ENCODE results near the gene UBE3D.

UBE3D gene

DNA sequence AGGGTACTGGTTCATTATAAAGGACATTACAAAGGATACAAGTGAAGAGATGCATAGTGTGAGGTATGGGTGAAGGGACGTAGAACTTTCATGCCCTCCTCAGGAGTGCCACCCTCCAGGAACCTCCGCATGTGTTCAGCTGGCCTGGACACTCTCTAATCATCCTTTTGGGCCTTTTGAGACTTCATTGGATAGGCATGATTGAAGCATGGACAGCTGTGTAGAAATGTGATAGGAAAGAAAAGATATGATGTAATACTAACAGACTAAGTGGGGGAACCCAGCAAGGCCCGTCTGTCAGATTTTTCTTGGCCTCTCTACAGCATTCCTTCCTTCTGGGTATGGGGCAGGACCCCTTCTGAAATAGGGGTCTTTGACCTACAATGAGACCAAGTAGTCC, 32.9 kb upstream of the UBE3D start:
- Histone ChIP-seq H2AFZ (no peak overlapping the region), H3K4me1 (peaks cover 6% of the 10 kb centered on the region), H3K9ac (no peak overlapping the region), H3K4me3 (ENCODE audit: low read depth, low read length) (no peak overlapping the region), H3K36me3 (ENCODE audit: control insufficient read depth, insufficient read depth, low read length) (no peaks in the 10 kb centered on the region), H3K9me3 (ENCODE audit: control insufficient read depth, low read length) (no peaks in the 10 kb centered on the region), H3K4me2 (ENCODE audit: low read length) (no peak overlapping the region), H3K79me2 (peaks cover 8% of the 10 kb centered on the region), H3K27ac (no peak overlapping the region), H3K27me3 (ENCODE audit: control insufficient read depth, insufficient read depth, low read length) (no peaks in the 10 kb centered on the region)
- TF ChIP-seq, protein P1, sequence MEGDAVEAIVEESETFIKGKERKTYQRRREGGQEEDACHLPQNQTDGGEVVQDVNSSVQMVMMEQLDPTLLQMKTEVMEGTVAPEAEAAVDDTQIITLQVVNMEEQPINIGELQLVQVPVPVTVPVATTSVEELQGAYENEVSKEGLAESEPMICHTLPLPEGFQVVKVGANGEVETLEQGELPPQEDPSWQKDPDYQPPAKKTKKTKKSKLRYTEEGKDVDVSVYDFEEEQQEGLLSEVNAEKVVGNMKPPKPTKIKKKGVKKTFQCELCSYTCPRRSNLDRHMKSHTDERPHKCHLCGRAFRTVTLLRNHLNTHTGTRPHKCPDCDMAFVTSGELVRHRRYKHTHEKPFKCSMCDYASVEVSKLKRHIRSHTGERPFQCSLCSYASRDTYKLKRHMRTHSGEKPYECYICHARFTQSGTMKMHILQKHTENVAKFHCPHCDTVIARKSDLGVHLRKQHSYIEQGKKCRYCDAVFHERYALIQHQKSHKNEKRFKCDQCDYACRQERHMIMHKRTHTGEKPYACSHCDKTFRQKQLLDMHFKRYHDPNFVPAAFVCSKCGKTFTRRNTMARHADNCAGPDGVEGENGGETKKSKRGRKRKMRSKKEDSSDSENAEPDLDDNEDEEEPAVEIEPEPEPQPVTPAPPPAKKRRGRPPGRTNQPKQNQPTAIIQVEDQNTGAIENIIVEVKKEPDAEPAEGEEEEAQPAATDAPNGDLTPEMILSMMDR (IDR thresholded peaks at IDR 0.05): no peak

DNA sequence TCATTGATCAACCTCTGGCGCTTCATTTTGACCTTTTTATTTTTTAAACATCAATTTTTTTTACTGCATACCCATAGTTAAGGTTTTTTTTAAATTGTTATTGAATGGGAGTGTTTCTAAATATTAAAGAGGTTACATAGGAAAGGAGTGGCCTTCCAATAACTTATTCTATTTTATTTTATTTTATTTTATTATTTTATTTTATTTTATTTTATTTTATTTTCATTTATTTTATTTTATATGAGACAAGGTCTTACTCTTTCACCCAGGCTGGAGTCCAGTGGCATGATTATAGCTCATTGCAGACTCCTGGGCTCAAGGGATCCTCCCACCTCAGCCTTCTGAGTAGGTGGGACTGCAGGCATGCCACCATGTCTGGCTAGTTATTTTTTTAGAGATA, 32.0 kb upstream of the UBE3D start:
- Histone ChIP-seq H3K4me1 (peaks cover 6% of the 10 kb centered on the region), H3K27ac (no peak overlapping the region), H3K79me2 (peaks cover 8% of the 10 kb centered on the region), H3K4me3 (ENCODE audit: low read depth, low read length) (no peak overlapping the region), H3K9ac (no peak overlapping the region), H3K4me2 (ENCODE audit: low read length) (no peak overlapping the region), H3K27me3 (ENCODE audit: control insufficient read depth, insufficient read depth, low read length) (no peaks in the 10 kb centered on the region), H3K9me3 (ENCODE audit: control insufficient read depth, low read length) (no peaks in the 10 kb centered on the region), H2AFZ (no peak overlapping the region), H3K36me3 (ENCODE audit: control insufficient read depth, insufficient read depth, low read length) (no peaks in the 10 kb centered on the region)
- TF ChIP-seq, protein P1 (IDR thresholded peaks at IDR 0.05): no peak

DNA sequence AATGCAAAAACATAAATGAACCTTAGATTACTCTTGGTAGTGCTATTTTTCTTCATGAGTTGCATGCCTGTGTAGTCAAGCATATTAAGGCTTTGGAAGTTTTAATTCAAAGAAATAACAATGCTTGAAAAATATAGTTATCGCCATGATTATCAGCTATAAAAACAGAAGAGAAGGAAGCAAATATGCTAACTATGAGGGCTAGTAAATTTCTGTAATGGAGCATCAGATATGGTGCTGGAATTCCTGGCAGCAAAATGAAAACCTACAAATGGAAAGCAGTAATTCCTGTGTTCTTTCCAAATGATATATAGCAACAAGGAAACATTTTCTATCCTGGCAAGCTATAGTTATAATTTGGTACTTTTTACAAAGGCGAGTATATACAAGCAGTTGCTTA, 31.6 kb upstream of the UBE3D start:
- Histone ChIP-seq H3K4me3 (ENCODE audit: low read depth, low read length) (no peak overlapping the region), H3K79me2 (peaks cover 8% of the 10 kb centered on the region), H3K4me1 (peaks cover 6% of the 10 kb centered on the region)

DNA sequence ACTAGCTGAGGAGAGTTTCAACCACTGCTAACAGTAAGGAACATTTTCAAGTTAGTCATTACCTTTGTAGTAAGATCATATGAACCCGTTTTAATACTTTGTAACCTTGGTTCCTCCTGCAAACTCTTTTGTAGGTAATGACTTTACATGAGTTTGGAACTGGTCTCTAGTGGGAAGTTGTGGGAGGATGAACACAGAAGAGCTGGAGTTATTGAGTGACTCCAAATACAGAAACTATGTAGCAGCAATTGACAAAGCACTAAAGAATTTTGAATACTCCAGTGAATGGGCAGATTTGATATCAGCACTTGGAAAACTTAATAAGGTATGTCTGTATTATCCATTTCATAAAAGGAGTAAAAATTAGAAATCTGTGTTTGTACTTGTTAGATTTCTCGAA, 31.1 kb upstream of the UBE3D start:
- Histone ChIP-seq H3K4me1 (peaks cover 6% of the 10 kb centered on the region), H3K4me3 (ENCODE audit: low read depth, low read length) (no peak overlapping the region), H3K27ac (no peak overlapping the region), H2AFZ (no peak overlapping the region), H3K9me3 (ENCODE audit: control insufficient read depth, low read length) (no peaks in the 10 kb centered on the region), H3K36me3 (ENCODE audit: control insufficient read depth, insufficient read depth, low read length) (no peaks in the 10 kb centered on the region), H3K4me2 (ENCODE audit: low read length) (no peak overlapping the region), H3K27me3 (ENCODE audit: control insufficient read depth, insufficient read depth, low read length) (no peaks in the 10 kb centered on the region), H3K79me2 (peaks cover 8% of the 10 kb centered on the region), H3K9ac (no peak overlapping the region)
- TF ChIP-seq, protein P1 (IDR thresholded peaks at IDR 0.05): no peak

More for the DNA sequence above, 31.6 kb upstream of the UBE3D start:
- H3K9ac ChIP-seq: no peak overlapping the region
- no peaks in the 10 kb centered on the region for H3K36me3 ChIP-seq (ENCODE audit: control insufficient read depth, insufficient read depth, low read length)
- no peak overlapping the region for H3K4me2 ChIP-seq (ENCODE audit: low read length)
- TF ChIP-seq, protein P1 (IDR thresholded peaks at IDR 0.05): no peak
- no peaks in the 10 kb centered on the region for H3K9me3 ChIP-seq (ENCODE audit: control insufficient read depth, low read length)
- H3K27me3 ChIP-seq (ENCODE audit: control insufficient read depth, insufficient read depth, low read length): no peaks in the 10 kb centered on the region
- H2AFZ ChIP-seq: no peak overlapping the region
- H3K27ac ChIP-seq: no peak overlapping the region

DNA sequence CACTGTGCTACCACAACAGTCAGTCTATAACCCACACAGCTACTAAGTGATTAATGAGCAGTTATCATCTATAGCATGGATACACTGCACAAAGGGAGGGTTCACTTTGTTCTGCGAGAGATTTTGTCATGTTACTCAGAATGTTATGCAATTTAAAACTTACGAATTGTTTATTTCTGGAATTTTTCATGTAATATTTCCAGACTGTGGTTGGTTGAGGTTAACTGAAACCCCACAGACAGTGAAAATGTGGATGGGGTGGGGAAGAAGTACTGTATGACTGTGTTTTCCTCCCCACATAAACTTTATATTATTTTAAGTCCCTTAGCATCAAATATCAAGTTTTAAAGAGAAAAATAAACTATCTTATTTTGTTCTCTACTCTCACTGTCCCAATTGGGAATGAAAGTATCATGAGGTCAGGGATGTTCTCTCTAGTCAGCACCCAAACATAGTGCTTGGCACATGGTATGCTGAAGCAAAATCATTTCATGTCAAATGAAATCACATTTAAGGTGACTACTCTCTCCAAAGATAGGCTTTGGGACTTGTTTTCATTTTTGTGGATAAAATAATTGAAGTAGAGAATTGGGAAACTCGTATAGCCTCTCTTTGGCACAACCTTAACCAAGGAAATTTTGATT, 27.2 kb upstream of the UBE3D start:
- no peaks in the 10 kb centered on the region for H3K9me3 ChIP-seq (ENCODE audit: control insufficient read depth, low read length)
- H3K27ac ChIP-seq: no peak overlapping the region
- H3K79me2 ChIP-seq: peaks cover 7% of the 10 kb centered on the region
- peaks cover 6% of the 10 kb centered on the region for H3K4me1 ChIP-seq
- H3K9ac ChIP-seq: no peak overlapping the region
- H3K4me3 ChIP-seq (ENCODE audit: low read depth, low read length): no peak overlapping the region
- no peak overlapping the region for H2AFZ ChIP-seq
- H3K4me2 ChIP-seq (ENCODE audit: low read length): no peak overlapping the region
- no peaks in the 10 kb centered on the region for H3K36me3 ChIP-seq (ENCODE audit: control insufficient read depth, insufficient read depth, low read length)
- no peaks in the 10 kb centered on the region for H3K27me3 ChIP-seq (ENCODE audit: control insufficient read depth, insufficient read depth, low read length)
- TF ChIP-seq, protein P1 (IDR thresholded peaks at IDR 0.05): no peak
